Panc1 (cell line): ENCODE measurements around the gene MAP3K20. TPM values are rescaled to one million over a fixed set of nuclear protein-coding genes. Genes with fewer than 3 reads are reported as not detected.

Experiments used
- ATAC-seq: fragments of 200-7000 bp; cut with Tn5 transposase; 2 replicates; pipeline ENCODE4 v1.9.1; 2020; ENCODE audit warnings: mild to moderate bottlenecking, moderate library complexity
- BruUV-seq: library from RNA; stranded (reverse); fragments of 400-500 nt; replicated peaks from 2 replicates; lab custom pipeline; 2021; lab: Mats Ljungman, UMichigan
- CTCF ChIA-PET: fragments of 300-600 bp; sonication (Branson Sonifier 250); formaldehyde crosslinking; loops from one replicate; lab custom pipeline; 2022; ENCODE audit warnings: antibody characterized with exemption; lab: Charles Lee
- POLR2A ChIA-PET: fragments of 300-600 bp; sonication (Branson Sonifier 250); formaldehyde crosslinking; loops from one replicate; lab custom pipeline; 2022; ENCODE audit warnings: antibody characterized with exemption; lab: Charles Lee
- DNase-seq: peaks from one replicate; pipeline ENCODE4 v3.0.0-alpha.2; 2010; ENCODE audit warnings: low read depth, low spot score
- H3K27ac ChIP-seq: 2 replicates; pipeline ENCODE4 v1.5.1; 2011; ENCODE audit warnings: mild to moderate bottlenecking, low read length, inconsistent platforms
- H3K27me3 ChIP-seq: fragments of 200-500 bp; sonication (Bioruptor generic); 2 replicates; pipeline ENCODE4 v1.6.0; 2014; ENCODE audit warnings: low read length, inconsistent platforms; ENCODE audit not compliant: control insufficient read depth, insufficient read depth
- H3K36me3 ChIP-seq: fragments of 200-500 bp; sonication (Bioruptor generic); 2 replicates; pipeline ENCODE4 v1.5.1; 2014; ENCODE audit warnings: inconsistent platforms, mild to moderate bottlenecking, low read length, moderate library complexity; ENCODE audit not compliant: control insufficient read depth, insufficient read depth
- H3K4me1 ChIP-seq: 2 replicates; pipeline ENCODE4 v1.5.1; 2011; ENCODE audit warnings: inconsistent platforms, mild to moderate bottlenecking, low read length, moderate library complexity; ENCODE audit not compliant: control insufficient read depth, insufficient read depth
- H3K4me3 ChIP-seq, 2 experiments: 2 replicates each; pipeline ENCODE4 v1.5.1; 2011 to 2012; ENCODE audit warnings: low read depth in 2 of 2, low read length in 2 of 2, mild to moderate bottlenecking in 2 of 2, inconsistent platforms in 1 of 2, moderate library complexity in 1 of 2
- H3K9me3 ChIP-seq: fragments of 200-500 bp; sonication (Bioruptor generic); 2 replicates; pipeline ENCODE4 v1.5.1; 2014; ENCODE audit warnings: low read depth, mild to moderate bottlenecking, inconsistent platforms, low read length, moderate library complexity; ENCODE audit not compliant: control insufficient read depth, insufficient read depth
- POLR2AphosphoS5 ChIP-seq: IDR thresholded peaks from 2 replicates; pipeline ENCODE4 v1.6.1; 2012; ENCODE audit warnings: mild to moderate bottlenecking, low read depth, low read length, moderate library complexity
- SIN3A ChIP-seq: IDR thresholded peaks from 2 replicates; pipeline ENCODE4 v1.6.1; 2012; ENCODE audit warnings: low read depth, mild to moderate bottlenecking, low read length, moderate library complexity, borderline replicate concordance; ENCODE audit not compliant: insufficient read depth
- TCF7L2 ChIP-seq: IDR thresholded peaks from 2 replicates; pipeline ENCODE4 v1.6.1; 2011; ENCODE audit warnings: mild to moderate bottlenecking, low read depth, low read length, inconsistent platforms
- in situ Hi-C: cut with HindIII; loops from 2 replicates; pipeline ENCODE4 v1.10.0; 2016; ENCODE audit warnings: low sequenced_read_pairs, low pct_unique_long_range_greater_than_20kb
- intact Hi-C: fragments of 100-400 bp; cut with micrococcal nuclease; formaldehyde crosslinking; loops from one replicate; pipeline ENCODE4 v1.10.0; 2022; ENCODE audit not compliant: unreplicated experiment
- total RNA-seq: library from RNA; stranded (reverse); gene quantifications from one replicate; pipeline ENCODE4 v1.2.1, GENCODE V29; 2021; ENCODE audit not compliant: unreplicated experiment
- TF ChIP-seq, protein P1 (sequence below), 2 experiments: IDR thresholded peaks; 2 replicates each; pipeline ENCODE4 v1.6.1; 2011 to 2012; ENCODE audit warnings: low read depth in 2 of 2, control low read depth in 1 of 2, low read length in 1 of 2, mild to moderate bottlenecking in 1 of 2, moderate library complexity in 1 of 2; ENCODE audit not compliant: insufficient read depth in 1 of 2
- TF ChIP-seq, protein P2 (sequence below): fragments of 450-650 bp; IDR thresholded peaks from 2 replicates; pipeline ENCODE4 v1.5.1; 2017; ENCODE audit warnings: mild to moderate bottlenecking

The MAP3K20 gene
- total RNA-seq, 1 experiment from 2014 or later = 121 TPM

DNA sequence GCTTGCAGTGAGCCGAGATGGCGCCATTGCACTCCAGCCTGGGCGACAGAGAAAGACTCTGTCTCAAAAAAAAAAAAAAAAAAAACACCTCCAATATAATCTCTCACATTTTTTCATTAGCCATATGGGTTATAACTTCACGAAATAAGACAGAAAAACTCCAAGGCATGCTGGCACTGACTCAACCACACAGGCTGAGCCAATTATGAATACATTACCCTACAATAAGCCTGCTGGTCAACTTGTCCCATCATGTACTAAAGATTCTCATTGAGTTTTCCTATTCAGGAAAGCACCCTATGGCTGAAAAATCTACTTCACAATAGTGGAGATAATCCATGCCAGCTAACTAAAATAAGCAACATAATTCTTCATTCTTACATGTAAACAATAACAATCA lies 12.8 kb upstream of the MAP3K20 start:
- no peaks in the 10 kb centered on the region for H3K4me1 ChIP-seq
- peak overlapping the region; percentile 58; the same call in 1 of the 2 replicates for H3K27ac ChIP-seq
- ATAC-seq (no peak), DNase-seq (no peak)
- POLR2A ChIA-PET = no interaction called here
- CTCF ChIA-PET = no interaction called here
- TF ChIP-seq SIN3A (no peak), TCF7L2 (no peak), POLR2AphosphoS5 (no peak)
- TF ChIP-seq, protein P1, sequence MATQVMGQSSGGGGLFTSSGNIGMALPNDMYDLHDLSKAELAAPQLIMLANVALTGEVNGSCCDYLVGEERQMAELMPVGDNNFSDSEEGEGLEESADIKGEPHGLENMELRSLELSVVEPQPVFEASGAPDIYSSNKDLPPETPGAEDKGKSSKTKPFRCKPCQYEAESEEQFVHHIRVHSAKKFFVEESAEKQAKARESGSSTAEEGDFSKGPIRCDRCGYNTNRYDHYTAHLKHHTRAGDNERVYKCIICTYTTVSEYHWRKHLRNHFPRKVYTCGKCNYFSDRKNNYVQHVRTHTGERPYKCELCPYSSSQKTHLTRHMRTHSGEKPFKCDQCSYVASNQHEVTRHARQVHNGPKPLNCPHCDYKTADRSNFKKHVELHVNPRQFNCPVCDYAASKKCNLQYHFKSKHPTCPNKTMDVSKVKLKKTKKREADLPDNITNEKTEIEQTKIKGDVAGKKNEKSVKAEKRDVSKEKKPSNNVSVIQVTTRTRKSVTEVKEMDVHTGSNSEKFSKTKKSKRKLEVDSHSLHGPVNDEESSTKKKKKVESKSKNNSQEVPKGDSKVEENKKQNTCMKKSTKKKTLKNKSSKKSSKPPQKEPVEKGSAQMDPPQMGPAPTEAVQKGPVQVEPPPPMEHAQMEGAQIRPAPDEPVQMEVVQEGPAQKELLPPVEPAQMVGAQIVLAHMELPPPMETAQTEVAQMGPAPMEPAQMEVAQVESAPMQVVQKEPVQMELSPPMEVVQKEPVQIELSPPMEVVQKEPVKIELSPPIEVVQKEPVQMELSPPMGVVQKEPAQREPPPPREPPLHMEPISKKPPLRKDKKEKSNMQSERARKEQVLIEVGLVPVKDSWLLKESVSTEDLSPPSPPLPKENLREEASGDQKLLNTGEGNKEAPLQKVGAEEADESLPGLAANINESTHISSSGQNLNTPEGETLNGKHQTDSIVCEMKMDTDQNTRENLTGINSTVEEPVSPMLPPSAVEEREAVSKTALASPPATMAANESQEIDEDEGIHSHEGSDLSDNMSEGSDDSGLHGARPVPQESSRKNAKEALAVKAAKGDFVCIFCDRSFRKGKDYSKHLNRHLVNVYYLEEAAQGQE (IDR thresholded peaks at IDR 0.05; ENCODE audit: insufficient read depth in 1 of 2, low read depth in 2 of 2, low read length in 1 of 2) = no peak
- TF ChIP-seq, protein P2, sequence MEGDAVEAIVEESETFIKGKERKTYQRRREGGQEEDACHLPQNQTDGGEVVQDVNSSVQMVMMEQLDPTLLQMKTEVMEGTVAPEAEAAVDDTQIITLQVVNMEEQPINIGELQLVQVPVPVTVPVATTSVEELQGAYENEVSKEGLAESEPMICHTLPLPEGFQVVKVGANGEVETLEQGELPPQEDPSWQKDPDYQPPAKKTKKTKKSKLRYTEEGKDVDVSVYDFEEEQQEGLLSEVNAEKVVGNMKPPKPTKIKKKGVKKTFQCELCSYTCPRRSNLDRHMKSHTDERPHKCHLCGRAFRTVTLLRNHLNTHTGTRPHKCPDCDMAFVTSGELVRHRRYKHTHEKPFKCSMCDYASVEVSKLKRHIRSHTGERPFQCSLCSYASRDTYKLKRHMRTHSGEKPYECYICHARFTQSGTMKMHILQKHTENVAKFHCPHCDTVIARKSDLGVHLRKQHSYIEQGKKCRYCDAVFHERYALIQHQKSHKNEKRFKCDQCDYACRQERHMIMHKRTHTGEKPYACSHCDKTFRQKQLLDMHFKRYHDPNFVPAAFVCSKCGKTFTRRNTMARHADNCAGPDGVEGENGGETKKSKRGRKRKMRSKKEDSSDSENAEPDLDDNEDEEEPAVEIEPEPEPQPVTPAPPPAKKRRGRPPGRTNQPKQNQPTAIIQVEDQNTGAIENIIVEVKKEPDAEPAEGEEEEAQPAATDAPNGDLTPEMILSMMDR = no peak
- no peaks in the 10 kb centered on the region for H3K27me3 ChIP-seq
- in situ Hi-C loops (no loop called here), intact Hi-C loops (no loop called here)
- no TSS peak for BruUV-seq
- no peak overlapping the region for H3K4me3 ChIP-seq
- no peaks in the 10 kb centered on the region for H3K36me3 ChIP-seq
- no peaks in the 10 kb centered on the region for H3K9me3 ChIP-seq

- ChIA-PET CTCF (no interaction called here), POLR2A (no interaction called here)
- DNase-seq (no peak), ATAC-seq (no peak)
- Histone ChIP-seq H3K4me1 (no peaks in the 10 kb centered on the region), H3K4me3 (no peak overlapping the region), H3K36me3 (no peaks in the 10 kb centered on the region), H3K27ac (peak overlapping the region; percentile 45; the same call in 1 of the 2 replicates), H3K27me3 (no peaks in the 10 kb centered on the region), H3K9me3 (no peaks in the 10 kb centered on the region)
- no TSS peak for BruUV-seq
- in situ Hi-C loops (no loop called here), intact Hi-C loops (no loop called here)
- TF ChIP-seq SIN3A = no peak
- no peak for TF ChIP-seq POLR2AphosphoS5
- TF ChIP-seq TCF7L2 = no peak
- TF ChIP-seq, protein P2 = no peak
- TF ChIP-seq, protein P1 (IDR thresholded peaks at IDR 0.05; ENCODE audit: insufficient read depth in 1 of 2, low read depth in 2 of 2, low read length in 1 of 2) = no peak
Measured at GRCh38 chr2:173064151-173064805, 11.4 kb upstream of the MAP3K20 start.
